ENCODE data around the gene GAS2L3.

GRCh38 chr12:100578923-100579322, 5.4 kb downstream of the GAS2L3 start:
- TF ChIP-seq, protein P1, sequence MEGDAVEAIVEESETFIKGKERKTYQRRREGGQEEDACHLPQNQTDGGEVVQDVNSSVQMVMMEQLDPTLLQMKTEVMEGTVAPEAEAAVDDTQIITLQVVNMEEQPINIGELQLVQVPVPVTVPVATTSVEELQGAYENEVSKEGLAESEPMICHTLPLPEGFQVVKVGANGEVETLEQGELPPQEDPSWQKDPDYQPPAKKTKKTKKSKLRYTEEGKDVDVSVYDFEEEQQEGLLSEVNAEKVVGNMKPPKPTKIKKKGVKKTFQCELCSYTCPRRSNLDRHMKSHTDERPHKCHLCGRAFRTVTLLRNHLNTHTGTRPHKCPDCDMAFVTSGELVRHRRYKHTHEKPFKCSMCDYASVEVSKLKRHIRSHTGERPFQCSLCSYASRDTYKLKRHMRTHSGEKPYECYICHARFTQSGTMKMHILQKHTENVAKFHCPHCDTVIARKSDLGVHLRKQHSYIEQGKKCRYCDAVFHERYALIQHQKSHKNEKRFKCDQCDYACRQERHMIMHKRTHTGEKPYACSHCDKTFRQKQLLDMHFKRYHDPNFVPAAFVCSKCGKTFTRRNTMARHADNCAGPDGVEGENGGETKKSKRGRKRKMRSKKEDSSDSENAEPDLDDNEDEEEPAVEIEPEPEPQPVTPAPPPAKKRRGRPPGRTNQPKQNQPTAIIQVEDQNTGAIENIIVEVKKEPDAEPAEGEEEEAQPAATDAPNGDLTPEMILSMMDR (IDR thresholded peaks at IDR 0.05), result no peak
- no peak for TF ChIP-seq NFIC (IDR thresholded peaks at IDR 0.05; ENCODE audit: borderline replicate concordance)
- TF ChIP-seq MAX (IDR thresholded peaks at IDR 0.05; ENCODE audit: low read depth), result no peak
- no peak for TF ChIP-seq GATA2 (CRISPR knock-in tag; IDR thresholded peaks at IDR 0.05)
- TF ChIP-seq RFX5 (IDR thresholded peaks at IDR 0.05; ENCODE audit: low read length), result no peak
- no peak for TF ChIP-seq TAF1 (IDR thresholded peaks at IDR 0.05; ENCODE audit: borderline replicate concordance, low read depth, low read length)
- no peak for TF ChIP-seq JUND (IDR thresholded peaks at IDR 0.05)
- TF ChIP-seq TCF12 (IDR thresholded peaks at IDR 0.05), result no peak
- TF ChIP-seq, protein P2, sequence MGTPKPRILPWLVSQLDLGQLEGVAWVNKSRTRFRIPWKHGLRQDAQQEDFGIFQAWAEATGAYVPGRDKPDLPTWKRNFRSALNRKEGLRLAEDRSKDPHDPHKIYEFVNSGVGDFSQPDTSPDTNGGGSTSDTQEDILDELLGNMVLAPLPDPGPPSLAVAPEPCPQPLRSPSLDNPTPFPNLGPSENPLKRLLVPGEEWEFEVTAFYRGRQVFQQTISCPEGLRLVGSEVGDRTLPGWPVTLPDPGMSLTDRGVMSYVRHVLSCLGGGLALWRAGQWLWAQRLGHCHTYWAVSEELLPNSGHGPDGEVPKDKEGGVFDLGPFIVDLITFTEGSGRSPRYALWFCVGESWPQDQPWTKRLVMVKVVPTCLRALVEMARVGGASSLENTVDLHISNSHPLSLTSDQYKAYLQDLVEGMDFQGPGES (IDR thresholded peaks at IDR 0.05; ENCODE audit: low read depth, low read length), result no peak
- no peak for TF ChIP-seq RCOR1 (IDR thresholded peaks at IDR 0.05; ENCODE audit: low read length)
